H1 (cell line): ENCODE results near the gene TESMIN. TPM values are rescaled to one million over a fixed set of nuclear protein-coding genes. Genes with fewer than 3 reads are reported as not detected.
A peak's percentile ranks its signal among the peaks of the same experiment; 100 is the strongest.

ENCODE experiments used
- CTCF ChIA-PET: fragments of 300-600 bp; sonication (Branson Sonifier 250); formaldehyde crosslinking; loops from one replicate; lab custom pipeline; 2021; ENCODE audit not compliant: partially characterized antibody; lab: Charles Lee
- POLR2A ChIA-PET: fragments of 300-600 bp; sonication (Branson Sonifier 250); formaldehyde crosslinking; loops from one replicate; lab custom pipeline; 2021; ENCODE audit warnings: inconsistent platforms; ENCODE audit not compliant: partially characterized antibody; lab: Charles Lee
- DNase-seq, 2 experiments: peaks; one replicate each; pipeline versions ENCODE4 v3.0.0 to v3.0.0-alpha.2; 2010 to 2022; ENCODE audit warnings: low spot score in 2 of 2, low read depth in 1 of 2, mixed read lengths in 1 of 2
- FAIRE-seq: peaks from 2 replicates; lab custom pipeline; 2011; peaks lifted over from hg19 to GRCh38; lab: Jason Lieb, UNC
- H2AFZ ChIP-seq: 2 replicates; pipeline ENCODE4 v1.8.1; 2012; ENCODE audit warnings: low read length, inconsistent platforms
- H2AK5ac ChIP-seq: 2 replicates; pipeline ENCODE4 v1.6.1; 2013; ENCODE audit warnings: low read depth, low read length
- H2BK120ac ChIP-seq: replicated peaks from 2 replicates; pipeline ENCODE3; 2013; ENCODE audit warnings: low read depth, low read length, inconsistent platforms
- H2BK12ac ChIP-seq: 2 replicates; pipeline ENCODE4 v1.6.1; 2013; ENCODE audit warnings: low read depth, low read length
- H2BK15ac ChIP-seq: 2 replicates; pipeline ENCODE4 v1.6.1; 2013; ENCODE audit warnings: low read length
- H2BK20ac ChIP-seq: 2 replicates; pipeline ENCODE4 v1.6.1; 2013; ENCODE audit warnings: low read length
- H2BK5ac ChIP-seq: 2 replicates; pipeline ENCODE4 v1.6.1; 2013; ENCODE audit warnings: low read depth, low read length
- H3K14ac ChIP-seq: 2 replicates; pipeline ENCODE4 v1.6.1; 2013; ENCODE audit warnings: inconsistent platforms; ENCODE audit not compliant: insufficient read length
- H3K18ac ChIP-seq: 2 replicates; pipeline ENCODE4 v1.6.1; 2013; ENCODE audit warnings: low read length; ENCODE audit errors: extremely low read depth
- H3K23ac ChIP-seq: 2 replicates; pipeline ENCODE4 v1.6.1; 2013; ENCODE audit warnings: inconsistent platforms; ENCODE audit not compliant: insufficient read length
- H3K23me2 ChIP-seq: 2 replicates; pipeline ENCODE4 v1.6.1; 2013; ENCODE audit warnings: low read depth, low read length
- H3K27ac ChIP-seq: 2 replicates; pipeline ENCODE4 v1.6.1; 2011; ENCODE audit warnings: low read depth, low read length, inconsistent platforms
- H3K27me3 ChIP-seq, 4 experiments: replicated peaks in 1 of 4; 1 replicate in 1 of 4; 2 replicates in 3 of 4; pipeline versions ENCODE4 v1.6.1 to v1.8.1; 2011 to 2013; ENCODE audit warnings: low read length in 3 of 4, mild to moderate bottlenecking in 3 of 4, inconsistent platforms in 2 of 4, mixed read lengths in 2 of 4, moderate library complexity in 1 of 4; ENCODE audit not compliant: control insufficient read depth in 3 of 4, insufficient read depth in 3 of 4; ENCODE audit errors: extremely low read depth in 1 of 4
- H3K36me3 ChIP-seq, 4 experiments: 2 replicates each; pipeline versions ENCODE4 v1.6.1 to v1.8.1; 2011 to 2013; ENCODE audit warnings: mild to moderate bottlenecking in 4 of 4, low read length in 3 of 4, moderate library complexity in 2 of 4, control low read depth in 1 of 4, inconsistent platforms in 1 of 4; ENCODE audit not compliant: insufficient read depth in 4 of 4, control insufficient read depth in 2 of 4
- H3K4ac ChIP-seq: replicated peaks from 2 replicates; pipeline ENCODE3; 2013; ENCODE audit warnings: low read length, low read depth, mixed read lengths, inconsistent platforms; ENCODE audit not compliant: insufficient read length
- H3K4me1 ChIP-seq, 4 experiments: replicated peaks in 1 of 4; 1 replicate in 1 of 4; 2 replicates in 3 of 4; pipeline versions ENCODE4 v1.6.1 to v1.8.1; 2011 to 2013; ENCODE audit warnings: low read length in 3 of 4, inconsistent platforms in 2 of 4, mixed read lengths in 1 of 4; ENCODE audit not compliant: insufficient read depth in 4 of 4, control insufficient read depth in 3 of 4
- H3K4me2 ChIP-seq, 2 experiments: 2 replicates each; pipeline versions ENCODE4 v1.6.1 to v1.8.1; 2011 to 2013; ENCODE audit warnings: low read depth in 2 of 2, low read length in 2 of 2, control low read depth in 1 of 2, inconsistent platforms in 1 of 2, mild to moderate bottlenecking in 1 of 2; ENCODE audit not compliant: insufficient read depth in 1 of 2
- H3K4me3 ChIP-seq, 4 experiments: fragments of 200-600, 300-600 bp in 1 of 4; sonication (generic), shearing (Covaris generic), sonication (Bioruptor Twin) in 1 of 4; 2 replicates each; pipeline versions ENCODE4 v1.5.1 to v1.8.1; 2011 to 2016; ENCODE audit warnings: low read length in 4 of 4, low read depth in 3 of 4, control low read depth in 2 of 4, inconsistent platforms in 2 of 4, mild to moderate bottlenecking in 2 of 4, mixed read lengths in 1 of 4, moderate library complexity in 1 of 4; ENCODE audit not compliant: insufficient read depth in 2 of 4; ENCODE audit errors: extremely low read depth in 1 of 4
- H3K56ac ChIP-seq: replicated peaks from 2 replicates; pipeline ENCODE3; 2013; ENCODE audit warnings: low read depth, mild to moderate bottlenecking, mixed read lengths, low read length, inconsistent platforms; ENCODE audit not compliant: insufficient read length
- H3K79me1 ChIP-seq: 2 replicates; pipeline ENCODE4 v1.6.1; 2013; ENCODE audit warnings: low read depth, low read length, control low read depth
- H3K79me2 ChIP-seq, 2 experiments: 2 replicates each; pipeline versions ENCODE4 v1.6.1 to v1.8.1; 2012 to 2013; ENCODE audit warnings: low read length in 2 of 2, mild to moderate bottlenecking in 2 of 2, inconsistent platforms in 1 of 2; ENCODE audit not compliant: insufficient read depth in 2 of 2, control insufficient read depth in 1 of 2
- H3K9ac ChIP-seq, 4 experiments: replicated peaks in 1 of 4; 1 replicate in 1 of 4; 2 replicates in 3 of 4; pipeline versions ENCODE4 v1.6.1 to v1.8.1; 2011 to 2013; ENCODE audit warnings: low read depth in 3 of 4, low read length in 3 of 4, control low read depth in 2 of 4, mild to moderate bottlenecking in 2 of 4, moderate library complexity in 2 of 4, inconsistent platforms in 1 of 4; ENCODE audit errors: extremely low read depth in 1 of 4
- H3K9me3 ChIP-seq, 2 experiments: 2 replicates each; pipeline versions ENCODE4 v1.6.1 to v1.8.1; 2012 to 2013; ENCODE audit warnings: mild to moderate bottlenecking in 2 of 2, moderate library complexity in 2 of 2, control low read depth in 1 of 2, inconsistent platforms in 1 of 2, low read depth in 1 of 2, low read length in 1 of 2, mixed read lengths in 1 of 2; ENCODE audit not compliant: insufficient read depth in 2 of 2
- H4K20me1 ChIP-seq, 2 experiments: replicated peaks in 1 of 2; 2 replicates each; pipeline versions ENCODE3 to v1.8.1; 2011 to 2013; ENCODE audit warnings: inconsistent platforms in 2 of 2, low read length in 2 of 2, mild to moderate bottlenecking in 1 of 2; ENCODE audit not compliant: insufficient read depth in 2 of 2, control insufficient read depth in 1 of 2
- H4K5ac ChIP-seq: 2 replicates; pipeline ENCODE4 v1.6.1; 2013; ENCODE audit warnings: low read length, low read depth, mixed read lengths, inconsistent platforms; ENCODE audit not compliant: insufficient read length
- H4K8ac ChIP-seq: 2 replicates; pipeline ENCODE4 v1.8.0; 2013; ENCODE audit warnings: mild to moderate bottlenecking, moderate library complexity, low read length, inconsistent platforms; ENCODE audit not compliant: insufficient read depth; ENCODE audit errors: extremely low read depth
- H4K91ac ChIP-seq: replicated peaks from 2 replicates; pipeline ENCODE3; 2013; ENCODE audit warnings: low read length, mixed read lengths, inconsistent platforms; ENCODE audit not compliant: insufficient read length
- FOSL1 ChIP-seq: IDR thresholded peaks from 2 replicates; pipeline ENCODE4 v1.6.1; 2011; ENCODE audit warnings: mild to moderate bottlenecking, low read depth, low read length, moderate library complexity; ENCODE audit not compliant: insufficient read depth
- NANOG ChIP-seq: IDR thresholded peaks from 2 replicates; pipeline ENCODE4 v1.6.1; 2011; ENCODE audit warnings: low read length, low read depth, mild to moderate bottlenecking, inconsistent platforms; ENCODE audit not compliant: insufficient read depth, poor library complexity, severe bottlenecking
- POLR2AphosphoS5 ChIP-seq: IDR thresholded peaks from 2 replicates; pipeline ENCODE4 v1.6.1; 2011; ENCODE audit warnings: low read depth, low read length
- WGBS, 2 experiments: shearing (Covaris generic) in 1 of 2; methylation state at CpG; one replicate each; pipeline versions ENCODE4 v1.1.6 to v1.1.7; 2013 to 2015; ENCODE audit warnings: low lambda C conversion rate in 2 of 2, mixed read lengths in 2 of 2, inconsistent platforms in 1 of 2, low coverage in 1 of 2, missing lambda C conversion rate in 1 of 2; ENCODE audit not compliant: insufficient replicate concordance in 2 of 2, insufficient coverage in 1 of 2, insufficient read length in 1 of 2; ENCODE audit errors: extremely low coverage in 1 of 2, missing lambda C conversion rate in 1 of 2; 5-methylcytosine and 5-hydroxymethylcytosine counted together
- polyA plus RNA-seq, 7 experiments: library from polyadenylated mRNA; depleted of rRNA in 3 of 7; stranded (reverse) in 5 of 7; unstranded in 2 of 7; fragments of >200 nt in 5 of 7; fragments of 200-250 nt in 2 of 7; gene quantifications; 1 replicate in 5 of 7; 2 replicates in 1 of 7; 4 replicates in 1 of 7; pipeline versions ENCODE4 v1.2.1 to v1.2.3, GENCODE V29; 2011 to 2013; ENCODE audit warnings: missing spikeins in 2 of 7, mixed read lengths in 2 of 7
- total RNA-seq: library from RNA; stranded (reverse); fragmentation: NEBNext Ultra II Directional; extraction: Animal tissue kit (Norgen Biotek cat#: 25700); gene quantifications from 2 replicates; pipeline ENCODE4 v1.2.1, GENCODE V29; 2021
- TF ChIP-seq, protein P1 (sequence below): IDR thresholded peaks from 2 replicates; pipeline ENCODE4 v1.6.1; 2012; ENCODE audit warnings: low read length, inconsistent platforms

The TESMIN gene
- total and polyA plus RNA-seq, 2 of the 8 experiments (the other 6 are each of a cell fraction or from before 2014, with no cell fraction given), result 22.6 to 61.1 TPM

DNA sequence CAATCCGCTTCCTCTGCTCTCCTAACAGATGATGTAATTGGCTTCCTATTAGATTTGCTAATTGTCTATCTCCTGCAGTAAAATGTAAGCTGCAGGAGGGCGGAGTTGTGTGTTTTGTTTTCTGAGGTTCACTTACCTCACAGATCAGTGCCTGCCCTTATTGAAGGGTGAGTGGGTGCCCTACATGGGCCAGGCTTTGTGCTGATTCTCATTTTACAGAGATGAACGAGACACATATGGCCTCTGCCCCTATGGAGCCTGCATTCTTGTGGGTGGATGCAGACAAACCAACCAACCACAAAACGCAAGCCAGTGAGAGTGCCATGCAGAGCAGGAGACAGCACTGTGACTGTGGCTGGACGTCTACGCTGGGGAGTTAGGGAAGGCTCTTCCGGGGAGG, 9.9 kb downstream of the TESMIN start:
- TF ChIP-seq, protein P1, sequence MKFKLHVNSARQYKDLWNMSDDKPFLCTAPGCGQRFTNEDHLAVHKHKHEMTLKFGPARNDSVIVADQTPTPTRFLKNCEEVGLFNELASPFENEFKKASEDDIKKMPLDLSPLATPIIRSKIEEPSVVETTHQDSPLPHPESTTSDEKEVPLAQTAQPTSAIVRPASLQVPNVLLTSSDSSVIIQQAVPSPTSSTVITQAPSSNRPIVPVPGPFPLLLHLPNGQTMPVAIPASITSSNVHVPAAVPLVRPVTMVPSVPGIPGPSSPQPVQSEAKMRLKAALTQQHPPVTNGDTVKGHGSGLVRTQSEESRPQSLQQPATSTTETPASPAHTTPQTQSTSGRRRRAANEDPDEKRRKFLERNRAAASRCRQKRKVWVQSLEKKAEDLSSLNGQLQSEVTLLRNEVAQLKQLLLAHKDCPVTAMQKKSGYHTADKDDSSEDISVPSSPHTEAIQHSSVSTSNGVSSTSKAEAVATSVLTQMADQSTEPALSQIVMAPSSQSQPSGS, result 0 out of 2 replicates have a peak, but pooled peaks have one; percentile 50
- TF ChIP-seq FOSL1 (no peak), NANOG (no peak), POLR2AphosphoS5 (0 out of 2 replicates have a peak, but pooled peaks have one; percentile 33)
- Histone ChIP-seq H3K27me3 (no peaks in the 10 kb centered on the region), H3K23me2 (no peaks in the 10 kb centered on the region; the same call in 1 of the 2 replicates), H4K5ac (no peak overlapping the region), H2BK120ac (no peak overlapping the region), H2BK12ac (no peak overlapping the region), H2BK5ac (no peak overlapping the region; the same call in 1 of the 2 replicates), H3K27ac (no peak overlapping the region), H3K4me3 (no peak overlapping the region), H3K56ac (no peak overlapping the region), H4K91ac (no peak overlapping the region), H3K4ac (no peak overlapping the region), H3K14ac (no peak overlapping the region), H3K36me3 (peaks cover 13 to 69% (median 41%) of the 10 kb centered on the region in 4 experiments; a peak in 7 of 8 replicates), H3K9me3 (no peaks in the 10 kb centered on the region), H3K79me2 (no peaks in the 10 kb centered on the region), H2AK5ac (no peak overlapping the region), H4K8ac (no peak overlapping the region), H3K4me1 (peaks cover 0 to 5% (median 2%) of the 10 kb centered on the region in 4 experiments; a peak in 3 of 7 replicates), H2AFZ (no peak overlapping the region), H3K23ac (no peak overlapping the region), H2BK20ac (no peak overlapping the region), H3K18ac (peak overlapping the region; percentile 9; the same call in 1 of the 2 replicates), H3K79me1 (peaks cover 2% of the 10 kb centered on the region; the same call in 1 of the 2 replicates), H3K4me2 (0 out of 4 replicates have a peak overlapping the region, but pooled peaks of 1 of the 2 experiments have one; percentile 5), H2BK15ac (no peak overlapping the region), H4K20me1 (peaks cover 0 to 5% of the 10 kb centered on the region in 2 experiments), H3K9ac (no peak overlapping the region)
- FAIRE-seq (no peak), DNase-seq (no peak)
- WGBS, 2 experiments, result 82% methylated on average over 7 of the region's 7 CpGs; no CpG with 5 or more reads in 1 of the 2 experiments
- ChIA-PET POLR2A (interaction anchor here (1.0 to 5.0 kb wide), 4 partner anchors 8 to 57 kb away, joined by 3 to 30 read pairs (median 5); partner anchors contain the start of gene GAL), CTCF (interaction anchor here (0.9 to 1.0 kb wide), 2 partner anchors 50 to 157 kb away, joined by 3 read pairs; no protein-coding TSS in a partner anchor)
